ENCODE measurements around the gene ARF3.

GRCh38 chr12:48938805-48939204, 18.5 kb downstream of the ARF3 start:
- TF ChIP-seq CTCF (IDR thresholded peaks at IDR 0.05): no peak
- no peak for TF ChIP-seq POLR2A (IDR thresholded peaks at IDR 0.05)

Data from ovary (tissue), 3 donors.